Endothelial cell of umbilical vein (primary cell): ENCODE results near the gene STK32C. TPM values are rescaled to one million over a fixed set of nuclear protein-coding genes. Genes with fewer than 3 reads are reported as not detected.

ENCODE experiments used
- BruUV-seq: library from RNA; stranded (reverse); fragments of 400-500 nt; replicated peaks from 2 replicates; lab custom pipeline; 2021; lab: Mats Ljungman, UMichigan
- CTCF ChIA-PET: fragments of 300-600, 350-600 bp; sonication (Branson Sonifier 250); formaldehyde crosslinking; loops from one replicate; lab custom pipeline; 2021; ENCODE audit warnings: antibody characterized with exemption, inconsistent platforms; lab: Charles Lee
- POLR2A ChIA-PET: fragments of 300-600, 350-600 bp; sonication (Branson Sonifier 250); formaldehyde crosslinking; loops from one replicate; lab custom pipeline; 2021; ENCODE audit warnings: antibody characterized with exemption, inconsistent platforms; lab: Charles Lee
- DNase-seq: peaks from one replicate; pipeline ENCODE4 v3.0.0-alpha.2; 2011; ENCODE audit warnings: low read depth, low spot score
- FAIRE-seq: peaks from 2 replicates; lab custom pipeline; 2011; peaks lifted over from hg19 to GRCh38; lab: Jason Lieb, UNC
- H2AFZ ChIP-seq: 2 replicates; pipeline ENCODE4 v1.6.0; 2012; ENCODE audit warnings: low read depth, low read length, control low read depth, inconsistent platforms
- H3K27ac ChIP-seq: 2 replicates; pipeline ENCODE4 v1.5.1; 2011; ENCODE audit warnings: low read depth, mild to moderate bottlenecking, control low read depth, low read length, moderate library complexity; ENCODE audit not compliant: insufficient read depth
- H3K27me3 ChIP-seq, 2 experiments: 2 replicates each; pipeline versions ENCODE4 v1.6.0 to v1.6.1; 2011; ENCODE audit warnings: low read length in 2 of 2, mixed read lengths in 1 of 2; ENCODE audit not compliant: control insufficient read depth in 2 of 2, insufficient read depth in 2 of 2
- H3K36me3 ChIP-seq, 2 experiments: 2 replicates in 1 of 2; 3 replicates in 1 of 2; pipeline ENCODE4 v1.5.1; 2011; ENCODE audit warnings: low read length in 2 of 2, mild to moderate bottlenecking in 1 of 2, moderate library complexity in 1 of 2; ENCODE audit not compliant: control insufficient read depth in 2 of 2, insufficient read depth in 2 of 2; ENCODE audit errors: extremely low read depth in 1 of 2
- H3K4me1 ChIP-seq: 3 replicates; pipeline ENCODE4 v1.5.1; 2011; ENCODE audit warnings: mild to moderate bottlenecking, low read length; ENCODE audit not compliant: control insufficient read depth, insufficient read depth; ENCODE audit errors: extremely low read depth
- H3K4me2 ChIP-seq: 2 replicates; pipeline ENCODE4 v1.6.1; 2011; ENCODE audit warnings: low read length, control low read depth, mixed read lengths; ENCODE audit not compliant: insufficient read depth
- H3K4me3 ChIP-seq, 3 experiments: fragments of 200-600 bp in 1 of 3; sonication (generic), shearing (Covaris generic) in 1 of 3; replicated peaks in 1 of 3; 2 replicates each; pipeline ENCODE4 v1.5.1; 2011 to 2016; ENCODE audit warnings: control low read depth in 3 of 3, low read length in 3 of 3, mild to moderate bottlenecking in 2 of 3, inconsistent platforms in 1 of 3, low read depth in 1 of 3, moderate library complexity in 1 of 3; ENCODE audit not compliant: insufficient read depth in 1 of 3
- H3K79me2 ChIP-seq: 2 replicates; pipeline ENCODE4 v1.6.0; 2012; ENCODE audit warnings: low read length, inconsistent platforms; ENCODE audit not compliant: control insufficient read depth, insufficient read depth
- H3K9ac ChIP-seq: replicated peaks from 2 replicates; pipeline ENCODE3; 2011; ENCODE audit warnings: low read length, control low read depth; ENCODE audit not compliant: insufficient read depth; ENCODE audit errors: extremely low read depth
- H3K9me1 ChIP-seq: replicated peaks from 3 replicates; pipeline ENCODE4 v1.6.0; 2011; ENCODE audit warnings: mild to moderate bottlenecking, low read length; ENCODE audit not compliant: control insufficient read depth, insufficient read depth; ENCODE audit errors: extremely low read depth
- H3K9me3 ChIP-seq: replicated peaks from 2 replicates; pipeline ENCODE4 v1.5.1; 2012; ENCODE audit warnings: low read length, inconsistent platforms; ENCODE audit not compliant: control insufficient read depth, insufficient read depth
- H4K20me1 ChIP-seq: replicated peaks from 2 replicates; pipeline ENCODE3; 2011; ENCODE audit warnings: mild to moderate bottlenecking, low read length; ENCODE audit not compliant: control insufficient read depth, insufficient read depth; ENCODE audit errors: extremely low read depth
- EZH2 ChIP-seq: IDR thresholded peaks from 2 replicates; pipeline ENCODE4 v1.6.1; 2012; ENCODE audit warnings: borderline replicate concordance, low read depth, mild to moderate bottlenecking, moderate library complexity, low read length, inconsistent platforms; ENCODE audit not compliant: severe bottlenecking
- FOS ChIP-seq: IDR thresholded peaks from 2 replicates; pipeline ENCODE4 v1.6.1; 2011; ENCODE audit warnings: mild to moderate bottlenecking, low read length, moderate library complexity, borderline replicate concordance; ENCODE audit not compliant: insufficient read depth
- GATA2 ChIP-seq: IDR thresholded peaks from 2 replicates; pipeline ENCODE4 v1.7.0; 2011; ENCODE audit warnings: low read depth, mild to moderate bottlenecking, moderate library complexity, mixed read lengths, low read length; ENCODE audit not compliant: insufficient read length, insufficient read depth
- JUN ChIP-seq: IDR thresholded peaks from 2 replicates; pipeline ENCODE4 v1.6.1; 2011; ENCODE audit warnings: borderline replicate concordance, low read depth; ENCODE audit not compliant: insufficient read length, insufficient read depth
- MYC ChIP-seq: IDR thresholded peaks from one replicate; pipeline ENCODE4 v1.6.1; 2011; ENCODE audit warnings: mild to moderate bottlenecking, low read depth, low read length
- POLR2A ChIP-seq: IDR thresholded peaks from 2 replicates; pipeline ENCODE4 v1.6.1; 2012; ENCODE audit warnings: low read depth, mild to moderate bottlenecking, control low read depth, low read length
- POLR2AphosphoS5 ChIP-seq: IDR thresholded peaks from 2 replicates; pipeline ENCODE4 v1.6.1; 2012; ENCODE audit warnings: low read depth, mild to moderate bottlenecking, control low read depth, low read length, moderate library complexity; ENCODE audit not compliant: insufficient read depth
- dilution Hi-C: fragments of 300-500 bp; cut with MboI; formaldehyde crosslinking; loops from one replicate; pipeline ENCODE4 v1.15.0; 2019; ENCODE audit warnings: low sequenced_read_pairs; ENCODE audit not compliant: extremely low pct_ligation_motif_present
- intact Hi-C: fragments of 100-400 bp; cut with micrococcal nuclease; formaldehyde crosslinking; loops from one replicate; pipeline ENCODE4 v1.10.0; 2022
- polyA plus RNA-seq, 4 experiments: library from polyadenylated mRNA; depleted of rRNA in 3 of 4; stranded (reverse) in 3 of 4; unstranded in 1 of 4; fragments of >200 nt; gene quantifications; 2 replicates each; pipeline versions ENCODE4 v1.2.1 to v1.2.3, GENCODE V29; 2011 to 2012; ENCODE audit warnings: missing spikeins in 1 of 4
- total RNA-seq: library from RNA; stranded (reverse); gene quantifications from 2 replicates; pipeline ENCODE4 v1.2.3, GENCODE V29; 2021
- TF ChIP-seq, protein P1 (sequence below), 2 donors: IDR thresholded peaks; 1 replicate in 1 of 2; 2 replicates in 1 of 2; pipeline ENCODE4 v1.5.1; 2011; ENCODE audit warnings: low read length in 2 of 2, mild to moderate bottlenecking in 2 of 2, moderate library complexity in 2 of 2, control low read depth in 1 of 2, inconsistent platforms in 1 of 2, low read depth in 1 of 2; ENCODE audit not compliant: insufficient read depth in 1 of 2; ENCODE audit errors: extremely low read depth in 1 of 2
- TF ChIP-seq, protein P2 (sequence below): IDR thresholded peaks from 2 replicates; pipeline ENCODE4 v1.6.1; 2011; ENCODE audit not compliant: insufficient read depth, insufficient read length

Gene STK32C
- total and polyA plus RNA-seq, 2 donors (not counting 3 experiments of a cell fraction or from before 2014, with no cell fraction given), result 5.4 to 14.1 TPM

DNA sequence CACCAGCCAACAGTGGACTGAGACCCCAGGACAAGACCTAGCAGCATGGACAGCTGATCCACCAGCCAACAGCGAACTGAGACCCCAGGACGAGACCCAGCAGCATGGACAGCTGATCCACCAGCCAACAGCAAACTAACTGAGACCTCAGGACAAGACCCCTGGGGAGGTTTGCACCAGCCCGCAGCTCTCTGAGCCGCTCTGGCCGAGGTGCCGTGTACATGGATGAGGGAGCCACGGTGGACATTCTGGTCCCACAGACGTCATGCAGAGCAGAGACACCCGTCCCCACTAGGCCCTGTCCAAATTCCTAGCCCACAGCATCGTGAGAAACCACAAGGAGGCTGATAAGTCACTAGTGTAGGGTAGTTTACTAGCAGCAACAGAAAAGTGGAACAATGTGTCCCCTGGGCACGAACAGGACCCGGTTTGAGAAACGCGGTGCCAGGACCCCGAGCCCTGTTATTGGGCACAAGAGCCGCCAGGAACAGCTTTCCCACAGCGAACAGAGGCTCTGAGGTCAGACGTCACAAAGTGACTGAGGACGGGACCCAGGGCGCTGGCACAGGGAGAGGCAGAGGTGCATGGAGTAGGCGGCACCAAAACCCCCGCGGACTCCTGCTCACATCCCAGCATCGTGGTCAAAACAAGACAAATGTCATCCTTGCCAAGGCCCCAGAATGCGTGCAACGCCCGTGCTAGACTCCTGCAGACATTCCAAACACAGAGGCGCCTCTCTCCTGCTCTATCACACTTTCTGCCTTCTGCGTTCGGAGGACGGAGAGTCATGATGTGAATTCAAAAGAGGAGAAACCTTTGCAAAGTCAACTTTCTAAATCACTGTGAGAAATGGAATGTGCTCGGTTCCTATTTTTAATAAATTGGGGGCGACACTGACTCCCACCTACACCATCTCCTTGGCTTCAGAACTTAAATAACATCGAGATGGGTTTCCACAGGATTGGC lies 8.1 kb downstream of the STK32C start:
- Histone ChIP-seq H2AFZ (no peak overlapping the region), H3K4me2 (no peak overlapping the region), H4K20me1 (no peaks in the 10 kb centered on the region), H3K27ac (no peak overlapping the region), H3K9ac (no peak overlapping the region), H3K9me1 (no peaks in the 10 kb centered on the region), H3K79me2 (no peaks in the 10 kb centered on the region), H3K36me3 (no peaks in the 10 kb centered on the region), H3K4me1 (no peaks in the 10 kb centered on the region), H3K27me3 (no peaks in the 10 kb centered on the region), H3K4me3 (no peak overlapping the region), H3K9me3 (no peaks in the 10 kb centered on the region)
- FAIRE-seq, result no peak
- intact Hi-C loops (no loop called here), dilution Hi-C loops (no loop called here)
- CTCF ChIA-PET, result interaction anchor here (1.0 kb wide), 1 partner anchor 8 kb away, joined by 6 read pairs; the partner anchor contains the start of gene STK32C
- TF ChIP-seq MYC, result no peak
- TF ChIP-seq JUN, result no peak
- no peak for TF ChIP-seq POLR2A
- TF ChIP-seq, protein P1, sequence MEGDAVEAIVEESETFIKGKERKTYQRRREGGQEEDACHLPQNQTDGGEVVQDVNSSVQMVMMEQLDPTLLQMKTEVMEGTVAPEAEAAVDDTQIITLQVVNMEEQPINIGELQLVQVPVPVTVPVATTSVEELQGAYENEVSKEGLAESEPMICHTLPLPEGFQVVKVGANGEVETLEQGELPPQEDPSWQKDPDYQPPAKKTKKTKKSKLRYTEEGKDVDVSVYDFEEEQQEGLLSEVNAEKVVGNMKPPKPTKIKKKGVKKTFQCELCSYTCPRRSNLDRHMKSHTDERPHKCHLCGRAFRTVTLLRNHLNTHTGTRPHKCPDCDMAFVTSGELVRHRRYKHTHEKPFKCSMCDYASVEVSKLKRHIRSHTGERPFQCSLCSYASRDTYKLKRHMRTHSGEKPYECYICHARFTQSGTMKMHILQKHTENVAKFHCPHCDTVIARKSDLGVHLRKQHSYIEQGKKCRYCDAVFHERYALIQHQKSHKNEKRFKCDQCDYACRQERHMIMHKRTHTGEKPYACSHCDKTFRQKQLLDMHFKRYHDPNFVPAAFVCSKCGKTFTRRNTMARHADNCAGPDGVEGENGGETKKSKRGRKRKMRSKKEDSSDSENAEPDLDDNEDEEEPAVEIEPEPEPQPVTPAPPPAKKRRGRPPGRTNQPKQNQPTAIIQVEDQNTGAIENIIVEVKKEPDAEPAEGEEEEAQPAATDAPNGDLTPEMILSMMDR (IDR thresholded peaks at IDR 0.05; ENCODE audit: extremely low read depth in 1 of 2, insufficient read depth in 1 of 2, low read depth in 1 of 2, low read length in 2 of 2), result no peak
- TF ChIP-seq, protein P2, sequence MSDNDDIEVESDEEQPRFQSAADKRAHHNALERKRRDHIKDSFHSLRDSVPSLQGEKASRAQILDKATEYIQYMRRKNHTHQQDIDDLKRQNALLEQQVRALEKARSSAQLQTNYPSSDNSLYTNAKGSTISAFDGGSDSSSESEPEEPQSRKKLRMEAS, result no peak
- TF ChIP-seq GATA2, result no peak
- TF ChIP-seq EZH2, result no peak
- TF ChIP-seq FOS, result no peak
- TF ChIP-seq POLR2AphosphoS5, result no peak
- no TSS peak for BruUV-seq
- POLR2A ChIA-PET, result no interaction called here
- DNase-seq, result no peak
